Endothelial cell (in vitro differentiated cells): ENCODE results near the gene MVP. TPM values are rescaled to one million over a fixed set of nuclear protein-coding genes. Genes with fewer than 3 reads are reported as not detected.

ENCODE experiments used
- DNase-seq: peaks from one replicate; pipeline ENCODE4 v3.0.0; 2021; ENCODE audit warnings: low spot score
- H3K27ac Mint-ChIP-seq: one replicate; pipeline ENCODE4 v1.8.0; 2021; ENCODE audit warnings: mixed read lengths, inconsistent platforms; ENCODE audit not compliant: unreplicated experiment
- H3K27me3 Mint-ChIP-seq: one replicate; pipeline ENCODE4 v1.8.0; 2021; ENCODE audit warnings: mild to moderate bottlenecking, moderate library complexity, mixed read lengths, inconsistent platforms; ENCODE audit not compliant: unreplicated experiment
- H3K36me3 Mint-ChIP-seq: one replicate; pipeline ENCODE4 v1.8.0; 2021; ENCODE audit warnings: mild to moderate bottlenecking, low read depth, mixed read lengths, inconsistent platforms; ENCODE audit not compliant: unreplicated experiment
- H3K4me1 Mint-ChIP-seq: one replicate; pipeline ENCODE4 v1.8.0; 2021; ENCODE audit warnings: mild to moderate bottlenecking, mixed read lengths, inconsistent platforms; ENCODE audit not compliant: unreplicated experiment
- H3K4me3 Mint-ChIP-seq: one replicate; pipeline ENCODE4 v1.8.0; 2021; ENCODE audit warnings: mild to moderate bottlenecking, mixed read lengths, inconsistent platforms; ENCODE audit not compliant: unreplicated experiment
- H3K9me3 Mint-ChIP-seq: one replicate; pipeline ENCODE4 v1.8.0; 2021; ENCODE audit warnings: mixed read lengths, inconsistent platforms; ENCODE audit not compliant: unreplicated experiment
- CTCF ChIP-seq: fragments of 200-600 bp; sonication (generic); IDR thresholded peaks from one replicate; pipeline ENCODE4 v1.5.0; 2021; ENCODE audit warnings: antibody characterized with exemption; ENCODE audit not compliant: unreplicated experiment
- total RNA-seq: library from RNA; stranded (reverse); fragmentation: NEBNext Ultra II Directional; extraction: Animal tissue kit (Norgen Biotek cat#: 25700); gene quantifications from one replicate; pipeline ENCODE4 v1.2.1, GENCODE V29; 2021; ENCODE audit not compliant: unreplicated experiment

MVP gene
- total RNA-seq, 1 donor from 2014 or later: 2.0 TPM

DNA sequence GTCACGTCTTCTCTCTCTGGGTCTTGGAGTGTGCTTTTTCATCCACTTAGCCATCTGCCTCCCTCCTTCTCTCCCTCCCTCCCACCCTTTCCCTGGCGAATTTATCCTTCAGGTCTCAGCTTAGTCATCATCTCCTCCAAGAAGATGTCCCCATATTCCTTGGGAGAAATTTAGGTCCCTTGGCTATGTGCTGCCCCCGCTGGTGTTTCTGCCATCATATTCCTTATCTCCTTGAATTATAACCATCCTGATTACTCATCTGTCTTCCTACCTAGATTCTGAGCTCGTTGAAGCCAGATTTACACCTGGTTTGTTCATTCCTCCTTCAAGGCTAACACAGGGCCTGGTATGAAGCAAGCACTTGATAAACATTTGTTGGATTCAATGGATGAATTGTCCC is 74.1 kb downstream of the MVP start:
- no peak for TF ChIP-seq CTCF
- Mint-ChIP-seq H3K27me3 (peaks cover 10% of the 10 kb centered on the region), H3K4me1 (peaks cover 5% of the 10 kb centered on the region), H3K4me3 (no peak overlapping the region), H3K9me3 (no peaks in the 10 kb centered on the region), H3K27ac (no peak overlapping the region), H3K36me3 (peaks cover 8% of the 10 kb centered on the region)
- no peak for DNase-seq

GRCh38 chr16:29896841-29897240 is 76.6 kb downstream of the MVP start:
- peaks cover 7% of the 10 kb centered on the region for H3K4me1 Mint-ChIP-seq

GRCh38 chr16:29897333-29897732 is 77.1 kb downstream of the MVP start:
- peaks cover 17% of the 10 kb centered on the region for H3K27me3 Mint-ChIP-seq
- H3K4me1 Mint-ChIP-seq: peaks cover 8% of the 10 kb centered on the region
- TF ChIP-seq CTCF: no peak
- no peak overlapping the region for H3K27ac Mint-ChIP-seq
- no peaks in the 10 kb centered on the region for H3K9me3 Mint-ChIP-seq
- DNase-seq: no peak
- peaks cover 8% of the 10 kb centered on the region for H3K36me3 Mint-ChIP-seq
- H3K4me3 Mint-ChIP-seq: peak overlapping the region; percentile 53

More at GRCh38 chr16:29896841-29897240, 76.6 kb downstream of the MVP start:
- H3K36me3 Mint-ChIP-seq: peaks cover 8% of the 10 kb centered on the region
- H3K4me3 Mint-ChIP-seq: no peak overlapping the region
- H3K27me3 Mint-ChIP-seq: peaks cover 14% of the 10 kb centered on the region
- no peak for TF ChIP-seq CTCF
- no peak overlapping the region for H3K27ac Mint-ChIP-seq
- DNase-seq: no peak
- H3K9me3 Mint-ChIP-seq: no peaks in the 10 kb centered on the region

Other genes starting within 250 kb of the MVP start
- 1.5 TPM for gene SPN, start 157.2 kb upstream of the MVP start, total RNA-seq
- gene QPRT, start 141.3 kb upstream of the MVP start, total RNA-seq: 30.4 TPM
- not detected for gene C16orf54, start 74.5 kb upstream of the MVP start, total RNA-seq
- gene ZG16, start 42.2 kb upstream of the MVP start, total RNA-seq: not detected
- gene KIF22, start 29.7 kb upstream of the MVP start, total RNA-seq: 40.7 TPM
- 407 TPM for gene MAZ, start 13.9 kb upstream of the MVP start, total RNA-seq
- 15.0 TPM for gene PRRT2, start 8.3 kb upstream of the MVP start, total RNA-seq
- gene PAGR1, start 4.3 kb upstream of the MVP start, total RNA-seq: 38.6 TPM
- 85.0 TPM for gene CDIPT, start 42.8 kb downstream of the MVP start, total RNA-seq
- gene SEZ6L2, start 79.1 kb downstream of the MVP start, total RNA-seq: 34.2 TPM
- 3.0 TPM for gene ASPHD1, start 80.0 kb downstream of the MVP start, total RNA-seq
- gene KCTD13, start 105.8 kb downstream of the MVP start, total RNA-seq: 25.8 TPM
- gene TMEM219, start 141.6 kb downstream of the MVP start, total RNA-seq: 217 TPM
- 178 TPM for gene TAOK2, start 153.4 kb downstream of the MVP start, total RNA-seq
- gene HIRIP3, start 175.2 kb downstream of the MVP start, total RNA-seq: 5.2 TPM
- 94.4 TPM for gene INO80E, start 175.8 kb downstream of the MVP start, total RNA-seq
- 7.4 TPM for gene DOC2A, start 190.6 kb downstream of the MVP start, total RNA-seq
- gene C16orf92, start 202.7 kb downstream of the MVP start, total RNA-seq: not detected
- 1.4 TPM for gene TLCD3B, start 210.8 kb downstream of the MVP start, total RNA-seq
- 551 TPM for gene ALDOA, start 245.3 kb downstream of the MVP start, total RNA-seq